Measurements from ENCODE around the gene MAPKAP1. TPM values are rescaled to one million over a fixed set of nuclear protein-coding genes. Genes with fewer than 3 reads are reported as not detected.
A peak's percentile ranks its signal among the peaks of the same experiment; 100 is the strongest.

MAPKAP1 gene
- total and polyA plus RNA-seq, 9 of the 15 experiments (the other 6 are each of a cell fraction or from before 2014, with no cell fraction given): 2.6 to 82.1 (median 61.1) TPM

DNA sequence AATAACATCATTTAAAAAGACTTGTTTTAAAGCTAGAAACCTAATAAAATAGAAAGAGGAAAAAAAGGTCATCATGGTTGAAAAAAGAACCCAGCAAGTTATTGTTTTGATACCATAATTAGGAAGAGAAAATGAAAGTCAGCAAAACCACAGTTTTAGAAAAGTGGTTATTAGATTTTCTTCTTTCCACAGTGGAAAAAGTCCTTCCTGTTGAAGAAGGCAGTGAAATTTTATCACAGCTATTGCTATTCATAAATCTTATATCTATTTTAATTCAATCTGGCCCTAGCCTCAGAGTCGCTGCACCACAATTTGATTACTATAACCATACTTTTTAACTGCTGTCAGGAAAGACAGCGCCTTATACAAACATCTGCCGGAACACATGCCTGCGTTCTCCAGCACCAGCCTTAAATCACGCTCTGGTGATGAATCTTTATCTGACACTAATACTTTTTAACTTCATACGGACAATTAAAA, 60.3 kb downstream of the MAPKAP1 start:
- POLR2A ChIA-PET: interaction anchor here (0.7 kb wide), 1 partner anchor 57 kb away, joined by 3 read pairs; no protein-coding TSS in a partner anchor
- H4K20me1 ChIP-seq (replicated peaks; ENCODE audit: control insufficient read depth, insufficient read depth, low read length): no peaks in the 10 kb centered on the region; the same call in 1 of the 2 replicates
- no peaks in the 10 kb centered on the region for H3K9me3 ChIP-seq (replicated peaks; ENCODE audit: control insufficient read depth, insufficient read depth, low read depth, low read length)
- H3K79me2 ChIP-seq (ENCODE audit: control insufficient read depth, insufficient read depth, low read length): no peaks in the 10 kb centered on the region; the same call in 2 of the 3 replicates
- no peak for FAIRE-seq
- H2AFZ ChIP-seq (ENCODE audit: low read depth, low read length): no peak overlapping the region
- in situ Hi-C loops (cut with MboI): no loop called here
- BruUV-seq (replicated peaks): no TSS peak
- DNase-seq (ENCODE audit: extremely low read depth in 1 of 4, low spot score in 3 of 4): no peak
- intact Hi-C loops (cut with micrococcal nuclease): no loop called here
- H3K4me2 ChIP-seq (ENCODE audit: insufficient read depth, low read length): no peak overlapping the region
- H3K4me1 ChIP-seq (replicated peaks in 1 of 2; ENCODE audit: control insufficient read depth in 2 of 2, insufficient read depth in 2 of 2, low read length in 2 of 2): no peaks in the 10 kb centered on the region
- H3K36me3 ChIP-seq (ENCODE audit: control insufficient read depth, insufficient read depth, low read length): no peaks in the 10 kb centered on the region
- peaks cover 3% of the 10 kb centered on the region for H3K9me1 ChIP-seq (ENCODE audit: control insufficient read depth, insufficient read depth, low read length)
- ATAC-seq: no peak
- H3K27me3 ChIP-seq (ENCODE audit: control insufficient read depth in 2 of 2, insufficient read depth in 2 of 2, low read length in 2 of 2): no peaks in the 10 kb centered on the region
- H3K4me3 ChIP-seq: no peak overlapping the region
- TF ChIP-seq MAFG (tag; conservative IDR thresholded peaks at IDR 0.05): 0 out of 2 replicates have a peak, but pooled peaks have one; percentile 20
- peak; percentile 61 for TF ChIP-seq ZNF316 (IDR thresholded peaks at IDR 0.05)
- TF ChIP-seq ZKSCAN8 (CRISPR knock-in tag; IDR thresholded peaks at IDR 0.05): no peak
- TF ChIP-seq ZNF699 (CRISPR knock-in tag; IDR thresholded peaks at IDR 0.05; ENCODE audit: insufficient replicate concordance): no peak
- TF ChIP-seq NELFE (IDR thresholded peaks at IDR 0.05; ENCODE audit: insufficient read depth, insufficient read length): no peak
- peak; percentile 51; the same call in 1 of the 2 replicates for TF ChIP-seq C11orf30 (IDR thresholded peaks at IDR 0.05; ENCODE audit: low read depth)
- H3K27ac ChIP-seq (ENCODE audit: extremely low read depth, low read depth, low read length): no peak overlapping the region
- 81% methylated on average over 6 of the region's 6 CpGs for WGBS (ENCODE audit: insufficient coverage, low coverage, missing lambda C conversion rate)
- CTCF ChIA-PET (ENCODE audit: low intra/inter-chr PET ratio): no interaction called here
- no peak overlapping the region for H3K9ac ChIP-seq (ENCODE audit: insufficient read depth in 1 of 2, low read depth in 2 of 2, low read length in 2 of 2)

DNA sequence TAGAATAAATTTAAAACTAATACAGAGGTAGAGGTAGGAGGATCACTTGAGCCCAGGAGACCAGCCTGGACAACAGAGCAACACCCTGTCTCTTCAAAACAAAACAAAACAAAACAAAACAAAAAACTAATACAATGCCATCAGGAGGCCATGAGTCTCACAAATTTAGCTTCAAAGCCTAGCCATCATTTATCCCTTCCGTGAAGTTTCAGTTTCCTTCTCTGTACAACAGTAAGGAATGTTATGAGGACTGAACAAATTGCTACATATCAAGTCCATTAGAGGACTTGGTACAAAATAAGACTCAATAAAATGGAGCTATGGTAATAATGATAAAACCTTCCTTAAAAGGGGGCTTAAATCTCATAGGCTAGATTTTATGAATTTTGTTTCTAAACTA, 60.8 kb downstream of the MAPKAP1 start:
- Histone ChIP-seq H3K79me2 (ENCODE audit: control insufficient read depth, insufficient read depth, low read length) (no peaks in the 10 kb centered on the region; the same call in 2 of the 3 replicates), H2AFZ (ENCODE audit: low read depth, low read length) (no peak overlapping the region), H3K27me3 (ENCODE audit: control insufficient read depth in 2 of 2, insufficient read depth in 2 of 2, low read length in 2 of 2) (no peaks in the 10 kb centered on the region), H3K4me1 (replicated peaks in 1 of 2; ENCODE audit: control insufficient read depth in 2 of 2, insufficient read depth in 2 of 2, low read length in 2 of 2) (no peaks in the 10 kb centered on the region), H3K9me1 (ENCODE audit: control insufficient read depth, insufficient read depth, low read length) (peaks cover 3% of the 10 kb centered on the region), H3K27ac (ENCODE audit: extremely low read depth, low read depth, low read length) (no peak overlapping the region), H3K4me3 (no peak overlapping the region), H3K9me3 (replicated peaks; ENCODE audit: control insufficient read depth, insufficient read depth, low read depth, low read length) (no peaks in the 10 kb centered on the region), H4K20me1 (replicated peaks; ENCODE audit: control insufficient read depth, insufficient read depth, low read length) (no peaks in the 10 kb centered on the region; the same call in 1 of the 2 replicates), H3K4me2 (ENCODE audit: insufficient read depth, low read length) (no peak overlapping the region), H3K9ac (ENCODE audit: insufficient read depth in 1 of 2, low read depth in 2 of 2, low read length in 2 of 2) (no peak overlapping the region), H3K36me3 (ENCODE audit: control insufficient read depth, insufficient read depth, low read length) (no peaks in the 10 kb centered on the region)
- in situ Hi-C loops (cut with MboI) (no loop called here), intact Hi-C loops (cut with micrococcal nuclease) (no loop called here)
- FAIRE-seq (no peak), ATAC-seq (no peak), DNase-seq (ENCODE audit: extremely low read depth in 1 of 4, low spot score in 3 of 4) (no peak)
- WGBS (ENCODE audit: insufficient coverage, low coverage, missing lambda C conversion rate): 76% methylated on average over 1 of the region's 1 CpG
- POLR2A ChIA-PET: interaction anchor here (0.7 kb wide), 1 partner anchor 56 kb away, joined by 3 read pairs; no protein-coding TSS in a partner anchor
- CTCF ChIA-PET (ENCODE audit: low intra/inter-chr PET ratio): no interaction called here
- no TSS peak for BruUV-seq (replicated peaks)
- TF ChIP-seq STAT5A (IDR thresholded peaks at IDR 0.05; ENCODE audit: borderline replicate concordance, low read length) (no peak), HOXB6 (CRISPR knock-in tag; IDR thresholded peaks at IDR 0.05; ENCODE audit: borderline replicate concordance) (no peak), TRIM24 (IDR thresholded peaks at IDR 0.05) (no peak), ETV6 (IDR thresholded peaks at IDR 0.05; ENCODE audit: borderline replicate concordance in 1 of 2, low read depth in 2 of 2, low read length in 1 of 2) (no peak), ETV6 (CRISPR knock-in tag; IDR thresholded peaks at IDR 0.05; ENCODE audit: borderline replicate concordance) (no peak), ELF1 (tag; IDR thresholded peaks at IDR 0.05) (no peak), PRPF4 (IDR thresholded peaks at IDR 0.05; ENCODE audit: insufficient read depth, low read depth, low read length, poor library complexity, severe bottlenecking) (no peak)
- TF ChIP-seq, protein P1, sequence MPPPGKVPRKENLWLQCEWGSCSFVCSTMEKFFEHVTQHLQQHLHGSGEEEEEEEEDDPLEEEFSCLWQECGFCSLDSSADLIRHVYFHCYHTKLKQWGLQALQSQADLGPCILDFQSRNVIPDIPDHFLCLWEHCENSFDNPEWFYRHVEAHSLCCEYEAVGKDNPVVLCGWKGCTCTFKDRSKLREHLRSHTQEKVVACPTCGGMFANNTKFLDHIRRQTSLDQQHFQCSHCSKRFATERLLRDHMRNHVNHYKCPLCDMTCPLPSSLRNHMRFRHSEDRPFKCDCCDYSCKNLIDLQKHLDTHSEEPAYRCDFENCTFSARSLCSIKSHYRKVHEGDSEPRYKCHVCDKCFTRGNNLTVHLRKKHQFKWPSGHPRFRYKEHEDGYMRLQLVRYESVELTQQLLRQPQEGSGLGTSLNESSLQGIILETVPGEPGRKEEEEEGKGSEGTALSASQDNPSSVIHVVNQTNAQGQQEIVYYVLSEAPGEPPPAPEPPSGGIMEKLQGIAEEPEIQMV (tag; conservative IDR thresholded peaks at IDR 0.05; ENCODE audit: low read depth): no peak
- TF ChIP-seq, protein P2, sequence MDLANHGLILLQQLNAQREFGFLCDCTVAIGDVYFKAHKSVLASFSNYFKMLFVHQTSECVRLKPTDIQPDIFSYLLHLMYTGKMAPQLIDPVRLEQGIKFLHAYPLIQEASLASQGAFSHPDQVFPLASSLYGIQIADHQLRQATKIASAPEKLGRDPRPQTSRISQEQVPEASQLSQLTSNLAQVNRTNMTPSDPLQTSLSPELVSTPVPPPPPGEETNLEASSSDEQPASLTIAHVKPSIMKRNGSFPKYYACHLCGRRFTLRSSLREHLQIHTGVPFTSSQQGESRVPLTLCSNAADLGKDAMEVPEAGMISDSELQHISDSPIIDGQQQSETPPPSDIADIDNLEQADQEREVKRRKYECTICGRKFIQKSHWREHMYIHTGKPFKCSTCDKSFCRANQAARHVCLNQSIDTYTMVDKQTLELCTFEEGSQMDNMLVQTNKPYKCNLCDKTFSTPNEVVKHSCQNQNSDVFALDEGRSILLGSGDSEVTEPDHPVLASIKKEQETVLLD (IDR thresholded peaks at IDR 0.05): no peak

All from K562 (cell line).